ENCODE results near the gene CD200R1L. TPM values are rescaled to one million over a fixed set of nuclear protein-coding genes. Genes with fewer than 3 reads are reported as not detected.

CD200R1L gene
- total and polyA plus RNA-seq, 9 of the 15 experiments (the other 6 are each of a cell fraction or from before 2014, with no cell fraction given), result not detected

DNA sequence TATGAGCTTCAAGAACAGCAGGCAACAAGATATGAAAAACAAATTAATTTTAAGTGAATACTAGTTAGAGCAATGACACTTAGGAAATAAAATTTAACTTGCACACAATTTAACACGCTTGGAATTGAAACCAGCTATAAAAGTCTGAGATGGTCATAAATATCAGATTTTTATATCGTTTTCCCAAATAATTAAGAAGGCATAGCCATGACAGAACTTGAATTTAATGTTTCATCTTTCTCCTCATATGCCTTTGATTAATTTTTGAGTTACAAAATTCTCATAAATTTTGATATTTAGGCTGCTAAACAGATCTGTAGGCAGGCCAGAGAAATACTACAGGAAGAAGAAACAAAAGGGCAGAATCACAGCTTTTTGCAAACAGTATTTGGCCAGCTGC, 38.5 kb downstream of the CD200R1L start:
- Histone ChIP-seq H3K9me3 (replicated peaks; ENCODE audit: control insufficient read depth, insufficient read depth, low read depth, low read length) (no peaks in the 10 kb centered on the region), H2AFZ (ENCODE audit: low read depth, low read length) (no peak overlapping the region), H3K4me2 (ENCODE audit: insufficient read depth, low read length) (no peak overlapping the region), H3K79me2 (ENCODE audit: control insufficient read depth, insufficient read depth, low read length) (no peaks in the 10 kb centered on the region), H4K20me1 (replicated peaks; ENCODE audit: control insufficient read depth, insufficient read depth, low read length) (no peaks in the 10 kb centered on the region), H3K9me1 (ENCODE audit: control insufficient read depth, insufficient read depth, low read length) (no peaks in the 10 kb centered on the region), H3K27ac (ENCODE audit: extremely low read depth, low read depth, low read length) (no peak overlapping the region), H3K9ac (ENCODE audit: insufficient read depth in 1 of 2, low read depth in 2 of 2, low read length in 2 of 2) (no peak overlapping the region), H3K4me3 (no peak overlapping the region), H3K36me3 (ENCODE audit: control insufficient read depth, insufficient read depth, low read length) (no peaks in the 10 kb centered on the region), H3K4me1 (replicated peaks in 1 of 2; ENCODE audit: control insufficient read depth in 2 of 2, insufficient read depth in 2 of 2, low read length in 2 of 2) (peaks cover 4 to 19% of the 10 kb centered on the region in 2 experiments), H3K27me3 (ENCODE audit: control insufficient read depth in 2 of 2, insufficient read depth in 2 of 2, low read length in 2 of 2) (no peaks in the 10 kb centered on the region)
- 17% methylated on average over 2 of the region's 2 CpGs for WGBS (ENCODE audit: insufficient coverage, low coverage, missing lambda C conversion rate)
- CTCF ChIA-PET (ENCODE audit: low intra/inter-chr PET ratio), result no interaction called here
- BruUV-seq (replicated peaks), result no TSS peak
- FAIRE-seq, result no peak
- POLR2A ChIA-PET, result no interaction called here
- no peak for ATAC-seq
- intact Hi-C loops (cut with micrococcal nuclease) (no loop called here), in situ Hi-C loops (cut with MboI) (no loop called here)
- no peak for DNase-seq (ENCODE audit: extremely low read depth in 1 of 4, low spot score in 3 of 4)
- TF ChIP-seq KLF10 (CRISPR knock-in tag; IDR thresholded peaks at IDR 0.05) (no peak), FOXM1 (IDR thresholded peaks at IDR 0.05; ENCODE audit: low read depth) (no peak), FOXM1 (CRISPR knock-in tag; IDR thresholded peaks at IDR 0.05; ENCODE audit: low read depth) (no peak), HMGN3 (IDR thresholded peaks at IDR 0.05; ENCODE audit: borderline replicate concordance, extremely low read depth, insufficient read length, low read depth, low read length) (no peak), TCF7L2 (IDR thresholded peaks at IDR 0.05; ENCODE audit: low read depth, low read length) (no peak), PBX2 (CRISPR knock-in tag; IDR thresholded peaks at IDR 0.05; ENCODE audit: low read depth) (no peak), PBX2 (tag; conservative IDR thresholded peaks at IDR 0.05; ENCODE audit: low read depth) (no peak), PURB (CRISPR knock-in tag; IDR thresholded peaks at IDR 0.05; ENCODE audit: low read depth) (no peak), ZNF239 (CRISPR knock-in tag; IDR thresholded peaks at IDR 0.05) (no peak), ZNF274 (IDR thresholded peaks at IDR 0.05; ENCODE audit: borderline replicate concordance, low read depth, low read length) (no peak), SAFB2 (IDR thresholded peaks at IDR 0.05; ENCODE audit: borderline replicate concordance, low read depth, low read length, severe bottlenecking) (no peak)
- TF ChIP-seq, protein P1, sequence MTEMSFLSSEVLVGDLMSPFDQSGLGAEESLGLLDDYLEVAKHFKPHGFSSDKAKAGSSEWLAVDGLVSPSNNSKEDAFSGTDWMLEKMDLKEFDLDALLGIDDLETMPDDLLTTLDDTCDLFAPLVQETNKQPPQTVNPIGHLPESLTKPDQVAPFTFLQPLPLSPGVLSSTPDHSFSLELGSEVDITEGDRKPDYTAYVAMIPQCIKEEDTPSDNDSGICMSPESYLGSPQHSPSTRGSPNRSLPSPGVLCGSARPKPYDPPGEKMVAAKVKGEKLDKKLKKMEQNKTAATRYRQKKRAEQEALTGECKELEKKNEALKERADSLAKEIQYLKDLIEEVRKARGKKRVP (CRISPR knock-in tag; IDR thresholded peaks at IDR 0.05), result no peak
- TF ChIP-seq, protein P2, sequence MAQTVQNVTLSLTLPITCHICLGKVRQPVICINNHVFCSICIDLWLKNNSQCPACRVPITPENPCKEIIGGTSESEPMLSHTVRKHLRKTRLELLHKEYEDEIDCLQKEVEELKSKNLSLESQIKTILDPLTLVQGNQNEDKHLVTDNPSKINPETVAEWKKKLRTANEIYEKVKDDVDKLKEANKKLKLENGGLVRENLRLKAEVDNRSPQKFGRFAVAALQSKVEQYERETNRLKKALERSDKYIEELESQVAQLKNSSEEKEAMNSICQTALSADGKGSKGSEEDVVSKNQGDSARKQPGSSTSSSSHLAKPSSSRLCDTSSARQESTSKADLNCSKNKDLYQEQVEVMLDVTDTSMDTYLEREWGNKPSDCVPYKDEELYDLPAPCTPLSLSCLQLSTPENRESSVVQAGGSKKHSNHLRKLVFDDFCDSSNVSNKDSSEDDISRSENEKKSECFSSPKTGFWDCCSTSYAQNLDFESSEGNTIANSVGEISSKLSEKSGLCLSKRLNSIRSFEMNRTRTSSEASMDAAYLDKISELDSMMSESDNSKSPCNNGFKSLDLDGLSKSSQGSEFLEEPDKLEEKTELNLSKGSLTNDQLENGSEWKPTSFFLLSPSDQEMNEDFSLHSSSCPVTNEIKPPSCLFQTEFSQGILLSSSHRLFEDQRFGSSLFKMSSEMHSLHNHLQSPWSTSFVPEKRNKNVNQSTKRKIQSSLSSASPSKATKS (CRISPR knock-in tag; IDR thresholded peaks at IDR 0.05), result no peak
- TF ChIP-seq, protein P3, sequence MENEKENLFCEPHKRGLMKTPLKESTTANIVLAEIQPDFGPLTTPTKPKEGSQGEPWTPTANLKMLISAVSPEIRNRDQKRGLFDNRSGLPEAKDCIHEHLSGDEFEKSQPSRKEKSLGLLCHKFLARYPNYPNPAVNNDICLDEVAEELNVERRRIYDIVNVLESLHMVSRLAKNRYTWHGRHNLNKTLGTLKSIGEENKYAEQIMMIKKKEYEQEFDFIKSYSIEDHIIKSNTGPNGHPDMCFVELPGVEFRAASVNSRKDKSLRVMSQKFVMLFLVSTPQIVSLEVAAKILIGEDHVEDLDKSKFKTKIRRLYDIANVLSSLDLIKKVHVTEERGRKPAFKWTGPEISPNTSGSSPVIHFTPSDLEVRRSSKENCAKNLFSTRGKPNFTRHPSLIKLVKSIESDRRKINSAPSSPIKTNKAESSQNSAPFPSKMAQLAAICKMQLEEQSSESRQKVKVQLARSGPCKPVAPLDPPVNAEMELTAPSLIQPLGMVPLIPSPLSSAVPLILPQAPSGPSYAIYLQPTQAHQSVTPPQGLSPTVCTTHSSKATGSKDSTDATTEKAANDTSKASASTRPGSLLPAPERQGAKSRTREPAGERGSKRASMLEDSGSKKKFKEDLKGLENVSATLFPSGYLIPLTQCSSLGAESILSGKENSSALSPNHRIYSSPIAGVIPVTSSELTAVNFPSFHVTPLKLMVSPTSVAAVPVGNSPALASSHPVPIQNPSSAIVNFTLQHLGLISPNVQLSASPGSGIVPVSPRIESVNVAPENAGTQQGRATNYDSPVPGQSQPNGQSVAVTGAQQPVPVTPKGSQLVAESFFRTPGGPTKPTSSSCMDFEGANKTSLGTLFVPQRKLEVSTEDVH (IDR thresholded peaks at IDR 0.05; ENCODE audit: low read depth, partially characterized antibody), result no peak
